Astrocyte (in vitro differentiated cells and primary cell): Measurements from ENCODE around the gene ZNF827.

ENCODE experiments used
- EZH2 ChIP-seq: IDR thresholded peaks from 2 replicates; pipeline ENCODE4 v1.6.1; 2012; ENCODE audit warnings: mild to moderate bottlenecking, low read length, inconsistent platforms; ENCODE audit not compliant: insufficient read depth
- TF ChIP-seq, protein P1 (sequence below): IDR thresholded peaks from 2 replicates; pipeline ENCODE4 v1.5.1; 2011; ENCODE audit warnings: low read depth, mild to moderate bottlenecking, inconsistent platforms, low read length, moderate library complexity; ENCODE audit not compliant: insufficient read depth

DNA sequence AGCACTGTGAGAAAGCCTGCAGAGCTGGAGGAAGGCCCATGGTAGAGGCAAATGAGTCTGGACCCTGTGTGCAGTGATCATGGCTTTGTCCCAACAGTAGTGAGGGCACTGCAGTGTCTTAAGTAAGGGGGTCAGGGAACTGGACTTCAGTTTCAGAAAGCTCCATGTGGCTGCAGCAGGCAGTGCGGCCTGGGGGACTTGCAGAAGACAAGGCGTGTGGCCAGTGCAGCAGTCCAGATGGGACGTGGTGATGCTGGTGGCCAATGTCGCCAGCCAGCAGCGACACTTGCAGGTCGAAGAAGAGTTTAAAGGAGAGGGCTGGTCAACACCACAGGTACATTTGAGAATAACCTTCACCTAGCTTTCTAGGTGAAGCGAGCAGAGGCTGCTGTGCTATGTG, 113.4 kb downstream of the ZNF827 start:
- TF ChIP-seq EZH2 = no peak
- TF ChIP-seq, protein P1, sequence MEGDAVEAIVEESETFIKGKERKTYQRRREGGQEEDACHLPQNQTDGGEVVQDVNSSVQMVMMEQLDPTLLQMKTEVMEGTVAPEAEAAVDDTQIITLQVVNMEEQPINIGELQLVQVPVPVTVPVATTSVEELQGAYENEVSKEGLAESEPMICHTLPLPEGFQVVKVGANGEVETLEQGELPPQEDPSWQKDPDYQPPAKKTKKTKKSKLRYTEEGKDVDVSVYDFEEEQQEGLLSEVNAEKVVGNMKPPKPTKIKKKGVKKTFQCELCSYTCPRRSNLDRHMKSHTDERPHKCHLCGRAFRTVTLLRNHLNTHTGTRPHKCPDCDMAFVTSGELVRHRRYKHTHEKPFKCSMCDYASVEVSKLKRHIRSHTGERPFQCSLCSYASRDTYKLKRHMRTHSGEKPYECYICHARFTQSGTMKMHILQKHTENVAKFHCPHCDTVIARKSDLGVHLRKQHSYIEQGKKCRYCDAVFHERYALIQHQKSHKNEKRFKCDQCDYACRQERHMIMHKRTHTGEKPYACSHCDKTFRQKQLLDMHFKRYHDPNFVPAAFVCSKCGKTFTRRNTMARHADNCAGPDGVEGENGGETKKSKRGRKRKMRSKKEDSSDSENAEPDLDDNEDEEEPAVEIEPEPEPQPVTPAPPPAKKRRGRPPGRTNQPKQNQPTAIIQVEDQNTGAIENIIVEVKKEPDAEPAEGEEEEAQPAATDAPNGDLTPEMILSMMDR = no peak
